ENCODE results near the gene DOC2B.
A peak's percentile ranks its signal among the peaks of the same experiment; 100 is the strongest.
"Not testable (repeated sequence)": the region's sequence is repeated elsewhere in the genome, so short reads cannot be mapped to it uniquely, and the experiment has no call there.

Gene DOC2B

DNA sequence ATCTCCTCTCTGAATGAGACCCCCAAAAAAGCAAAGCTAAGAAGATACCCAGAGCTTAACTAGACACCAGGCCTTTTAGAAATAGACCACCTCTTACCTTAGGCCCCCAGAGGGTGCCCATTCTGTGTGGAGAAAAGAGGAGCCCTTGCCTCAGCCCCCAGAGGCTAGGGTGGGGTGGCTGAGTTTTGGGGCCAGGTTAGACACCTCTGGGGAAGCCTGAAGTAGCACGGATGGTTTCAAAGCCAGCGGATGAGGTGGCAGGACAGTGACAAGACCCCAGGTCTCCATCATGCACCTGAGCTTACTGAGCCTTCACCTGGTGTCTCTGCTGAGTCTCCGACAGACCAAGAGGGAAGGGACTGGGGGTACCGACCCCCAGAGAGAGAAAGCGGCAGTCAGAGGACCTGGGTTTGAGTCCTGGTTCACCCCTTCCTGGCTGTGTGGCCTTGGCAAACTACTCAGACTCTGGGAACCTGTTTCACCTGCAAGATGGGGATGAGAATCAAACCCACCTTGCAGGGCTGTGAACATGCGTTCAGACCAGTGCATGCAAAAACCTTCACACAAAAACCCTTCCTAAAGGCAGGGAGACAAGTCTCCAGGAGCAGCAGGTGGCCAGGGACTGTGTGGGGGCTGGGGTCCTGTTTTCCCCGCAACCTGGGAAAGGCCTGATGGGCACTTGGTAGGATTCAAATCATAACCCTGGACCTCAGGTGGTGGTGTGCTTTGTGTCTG, 36.3 kb downstream of the DOC2B start:
- DNase-seq (ENCODE audit: low spot score): no peak

DNA sequence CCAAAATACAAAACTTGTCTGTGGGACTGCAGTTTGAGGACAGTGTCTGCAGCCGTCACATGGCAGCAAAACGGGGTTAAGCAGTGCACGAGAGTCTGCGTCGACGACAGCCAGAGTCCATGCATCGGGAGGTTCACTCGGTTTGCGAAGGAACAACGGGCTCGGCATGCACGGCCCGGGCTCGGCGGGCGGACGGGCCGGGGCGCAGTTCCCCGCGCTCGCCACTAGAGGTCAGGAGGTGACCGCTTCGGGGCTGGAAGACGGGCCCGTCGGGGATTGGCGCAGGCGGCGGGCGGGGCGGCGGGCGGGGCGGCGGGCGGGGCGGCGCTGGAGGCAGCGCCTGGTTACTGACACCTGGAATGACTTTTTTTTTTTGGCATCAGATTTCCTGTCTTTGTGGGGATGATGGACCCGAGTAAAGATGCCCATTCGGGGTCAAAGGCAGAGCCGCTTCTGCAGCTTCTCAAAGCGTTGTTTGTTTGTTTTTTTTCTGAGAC, 37.6 kb downstream of the DOC2B start:
- DNase-seq (ENCODE audit: low spot score): peak; percentile 84

DNA sequence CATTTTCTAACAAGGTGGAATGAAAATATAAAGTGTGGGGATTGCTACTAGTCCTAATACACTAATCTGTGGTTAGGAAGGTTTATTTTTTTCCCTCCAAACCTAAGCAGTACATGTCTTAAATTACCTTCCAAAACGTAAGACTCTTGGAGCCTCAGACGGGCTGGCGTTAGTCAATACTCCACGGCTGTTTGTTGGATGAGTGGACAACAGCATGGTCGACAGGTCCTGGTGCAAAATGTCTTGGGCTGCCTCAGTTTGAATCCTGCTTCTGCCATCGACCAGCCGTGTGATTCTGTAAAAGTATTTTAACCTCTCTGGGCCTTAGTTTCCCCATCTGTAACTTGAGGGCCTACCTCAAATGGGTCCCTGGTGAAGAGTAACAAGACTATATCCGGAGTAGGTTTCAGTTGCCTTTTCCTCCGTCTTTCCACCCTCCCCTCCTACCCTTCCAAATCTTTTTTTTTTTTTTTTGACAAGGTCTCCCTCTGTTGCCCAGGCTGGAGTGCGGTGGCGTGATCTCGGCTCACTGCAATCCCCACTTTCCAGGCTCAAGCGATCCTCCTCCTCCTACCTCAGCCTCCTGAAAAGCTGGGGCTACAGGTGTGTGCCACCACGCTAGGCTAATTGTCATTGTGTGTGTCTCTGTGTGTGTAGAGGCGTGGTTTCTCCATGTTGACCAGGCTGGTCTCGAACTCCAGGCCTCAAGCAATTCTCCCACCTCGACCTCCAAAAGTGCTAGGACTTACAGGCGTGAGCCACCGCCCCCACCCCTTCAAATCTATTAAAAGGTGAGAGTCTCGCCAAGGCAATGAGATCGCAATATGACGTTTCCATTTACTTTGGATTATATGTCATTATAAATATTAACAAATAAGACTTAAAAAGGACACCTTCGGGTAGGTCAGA, 38.3 kb downstream of the DOC2B start:
- no peak for DNase-seq (ENCODE audit: low spot score)

DNA sequence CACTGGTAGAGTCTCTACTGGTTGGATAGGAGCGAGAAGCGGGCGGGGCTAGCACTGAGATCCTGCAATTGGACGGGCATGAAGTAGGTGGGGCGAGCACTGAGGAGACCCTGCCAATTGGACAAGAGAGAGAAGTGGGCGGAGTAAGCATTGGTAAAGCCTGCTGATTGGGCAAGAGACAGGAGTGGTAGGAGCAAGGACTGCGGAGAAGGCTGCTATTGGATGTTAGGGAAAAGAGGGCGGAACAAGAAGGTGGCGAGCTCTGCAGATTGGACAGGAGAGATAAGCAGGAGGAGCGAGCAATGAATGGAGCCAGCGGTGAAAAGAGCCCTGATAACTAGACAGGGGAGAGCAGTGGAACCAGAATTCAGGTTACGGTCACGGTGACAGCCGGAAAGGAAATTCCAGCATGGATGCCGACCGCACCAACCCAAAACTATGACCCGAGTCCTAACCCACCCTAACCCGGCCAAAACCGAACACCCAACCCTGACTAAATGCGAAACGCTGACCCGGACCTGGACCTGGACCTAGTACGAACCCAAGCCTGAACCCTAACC, 39.3 kb downstream of the DOC2B start:
- DNase-seq (ENCODE audit: low spot score): no peak

DNA sequence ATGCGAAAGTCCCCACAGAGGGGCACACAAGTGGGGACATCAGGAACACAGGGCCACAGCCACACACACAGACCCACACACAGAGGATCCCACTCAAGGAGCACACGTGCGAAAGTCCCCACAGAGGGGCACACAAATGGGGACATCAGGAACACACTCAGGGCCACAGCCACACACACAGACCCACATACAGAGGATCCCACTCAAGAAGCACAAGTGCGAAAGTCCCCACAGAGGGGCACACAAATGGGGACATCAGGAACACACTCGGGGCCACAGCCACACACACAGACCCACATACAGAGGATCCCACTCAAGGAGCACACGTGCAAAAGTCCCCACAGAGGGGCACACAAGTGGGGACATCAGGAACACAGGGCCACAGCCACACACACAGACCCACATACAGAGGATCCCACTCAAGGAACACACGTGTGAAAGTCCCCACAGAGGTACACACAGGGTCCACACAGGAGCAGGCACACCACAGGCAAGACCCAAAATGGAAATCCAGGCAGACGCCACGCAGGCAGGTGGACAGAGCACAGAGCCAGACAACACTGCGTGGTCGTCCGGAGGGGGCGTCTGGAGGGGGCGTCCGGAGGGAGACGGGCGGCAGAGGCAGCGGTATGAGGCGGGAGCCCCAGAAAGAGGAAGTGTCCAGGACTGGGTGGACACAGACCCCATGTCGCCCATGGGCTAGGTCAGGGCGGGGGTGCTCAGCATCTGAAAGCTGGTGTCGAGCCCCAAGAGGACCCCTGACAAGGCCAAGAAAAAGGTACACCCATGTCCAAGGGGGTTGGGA, 41.8 kb downstream of the DOC2B start:
- not testable (repeated sequence) for DNase-seq (ENCODE audit: low spot score)

DNA sequence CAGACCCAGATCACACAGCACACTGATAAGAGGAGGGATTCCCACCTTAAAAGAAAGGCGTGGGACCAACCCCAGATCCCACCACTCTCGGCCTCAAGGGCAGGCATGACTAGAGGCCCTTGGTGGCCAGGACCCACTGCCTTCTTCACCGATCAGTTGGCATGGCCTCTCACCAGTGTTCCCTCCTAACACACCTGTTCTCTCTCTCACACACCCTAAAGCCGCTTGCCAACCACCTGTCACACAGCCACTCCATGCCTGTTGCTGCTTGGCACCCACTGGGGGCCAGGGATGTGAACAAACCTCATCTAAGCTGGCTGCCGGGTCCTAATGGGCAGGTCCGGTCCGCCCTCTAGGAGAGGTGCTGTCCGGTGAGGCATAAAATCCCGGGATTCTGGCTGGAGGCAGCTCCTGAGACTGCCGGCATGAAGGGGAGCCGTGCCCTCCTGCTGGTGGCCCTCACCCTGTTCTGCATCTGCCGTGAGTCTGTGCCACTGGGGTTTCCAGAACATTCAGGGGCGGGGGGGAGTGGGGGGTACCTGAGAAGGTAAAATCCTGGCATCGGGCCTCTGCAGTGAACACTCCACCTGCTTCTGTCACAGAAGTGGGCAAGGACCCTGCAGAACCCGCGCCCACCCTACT, 44.2 kb downstream of the DOC2B start, which contains the start of gene SCGB1C2:
Gene SCGB1C2, plus strand, starts transcription at position 404 of the 642 bp plus-strand sequence. Its CDS starts 22 bp downstream, at position 426.
- DNase-seq (ENCODE audit: low spot score): not testable (repeated sequence)

DNA sequence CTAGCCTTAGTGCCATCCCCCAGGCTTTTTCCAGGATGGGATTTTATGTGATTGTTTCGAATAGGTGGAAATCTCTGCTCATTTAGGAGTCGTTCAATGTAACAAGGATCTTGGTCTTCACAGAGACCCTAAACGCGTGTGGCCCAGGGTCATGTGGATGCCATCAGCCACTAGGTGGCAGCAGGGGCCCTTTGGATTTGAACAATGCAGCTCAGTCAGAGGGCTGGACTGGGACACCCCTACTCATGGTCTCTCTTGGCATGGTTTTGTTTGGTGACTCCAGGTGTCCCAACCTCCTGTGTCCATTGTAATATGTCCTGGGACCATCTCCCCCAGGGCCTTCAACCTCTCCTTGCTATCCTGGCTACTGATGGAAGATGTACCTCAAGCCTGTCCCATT, 44.9 kb downstream of the DOC2B start:
- DNase-seq (ENCODE audit: low spot score): peak; percentile 79

DNA sequence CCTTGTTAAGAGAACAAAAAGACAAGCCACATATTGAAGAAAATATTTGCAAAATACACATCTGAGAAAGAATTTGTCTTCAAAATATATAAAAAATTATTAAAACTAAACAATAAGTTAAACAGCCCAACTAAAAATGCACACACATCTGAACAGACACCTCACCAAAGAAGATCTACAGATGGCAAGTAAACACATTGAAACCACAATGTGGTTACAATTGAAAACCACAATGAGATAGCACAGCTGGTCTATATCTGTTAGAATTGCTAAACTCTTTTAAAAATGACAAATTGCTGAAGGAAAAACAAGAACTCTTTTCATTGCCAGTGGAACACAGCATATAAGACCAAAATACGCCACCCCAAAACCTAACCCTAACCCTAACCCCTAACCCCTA, 45.6 kb downstream of the DOC2B start:
- DNase-seq (ENCODE audit: low spot score): not testable (repeated sequence)

DNA sequence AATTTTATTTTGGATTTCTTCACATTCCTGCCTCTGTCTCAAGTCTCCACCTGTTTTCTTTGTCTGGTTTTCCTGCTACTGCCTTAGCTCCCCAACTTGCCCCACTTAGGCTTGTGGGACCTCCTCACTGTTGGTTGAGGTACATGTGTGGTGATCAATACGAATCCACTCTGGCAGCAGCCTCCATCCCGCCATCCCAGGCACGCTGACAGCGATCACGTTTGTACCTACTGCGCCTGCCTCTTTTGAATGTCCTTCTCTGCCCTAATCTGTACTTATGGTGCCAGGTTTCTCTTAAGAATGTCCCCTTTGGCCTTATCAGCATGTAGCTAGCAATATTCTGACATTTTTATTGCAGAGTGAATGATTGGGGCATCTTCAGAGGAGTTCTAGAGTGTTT, 46.4 kb downstream of the DOC2B start:
- not testable (repeated sequence) for DNase-seq (ENCODE audit: low spot score)

DNA sequence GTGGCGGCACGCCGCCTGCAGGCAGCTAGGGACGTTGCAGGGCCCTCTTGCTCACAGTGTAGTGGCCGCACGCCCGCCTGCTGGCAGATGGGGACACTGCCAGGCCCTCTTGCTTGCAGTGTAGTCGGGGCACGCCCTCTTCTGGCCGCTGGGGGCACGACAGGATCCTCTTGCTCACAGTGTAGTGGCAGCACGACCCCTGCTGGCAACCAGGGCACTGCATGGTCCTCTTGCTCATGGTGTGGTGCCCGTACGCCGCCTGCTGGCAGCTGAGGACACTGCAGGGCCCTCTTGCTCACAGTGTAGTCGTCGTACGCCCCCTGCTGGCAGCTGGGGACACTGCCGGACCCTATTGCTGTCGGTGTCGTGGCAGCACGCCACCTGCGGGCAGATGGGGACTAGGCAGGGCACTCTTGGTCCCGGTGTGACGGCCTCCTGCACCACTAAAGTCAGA, 47.1 kb downstream of the DOC2B start:
- not testable (repeated sequence) for DNase-seq (ENCODE audit: low spot score)

DNA sequence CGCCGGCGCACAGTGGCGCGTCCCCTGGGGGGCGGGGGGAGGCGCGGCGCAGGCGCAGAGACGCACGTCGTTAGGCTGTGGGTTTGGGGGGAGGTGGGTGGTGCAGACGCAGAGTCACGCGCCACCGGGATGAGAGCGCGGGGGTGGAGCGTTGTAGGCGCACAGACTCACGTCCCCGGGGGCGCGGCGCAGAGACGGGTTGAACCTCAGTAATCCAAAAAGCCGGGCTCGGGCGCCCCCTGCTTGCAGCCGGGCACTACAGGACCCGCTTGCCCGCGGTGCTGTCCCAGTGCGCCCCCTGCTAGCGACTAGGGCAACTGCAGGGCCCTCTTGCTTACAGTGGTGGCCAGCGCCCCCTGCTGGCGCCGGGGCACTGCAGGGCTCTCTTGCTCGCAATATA, 47.5 kb downstream of the DOC2B start:
- DNase-seq (ENCODE audit: low spot score): not testable (repeated sequence)

DNA sequence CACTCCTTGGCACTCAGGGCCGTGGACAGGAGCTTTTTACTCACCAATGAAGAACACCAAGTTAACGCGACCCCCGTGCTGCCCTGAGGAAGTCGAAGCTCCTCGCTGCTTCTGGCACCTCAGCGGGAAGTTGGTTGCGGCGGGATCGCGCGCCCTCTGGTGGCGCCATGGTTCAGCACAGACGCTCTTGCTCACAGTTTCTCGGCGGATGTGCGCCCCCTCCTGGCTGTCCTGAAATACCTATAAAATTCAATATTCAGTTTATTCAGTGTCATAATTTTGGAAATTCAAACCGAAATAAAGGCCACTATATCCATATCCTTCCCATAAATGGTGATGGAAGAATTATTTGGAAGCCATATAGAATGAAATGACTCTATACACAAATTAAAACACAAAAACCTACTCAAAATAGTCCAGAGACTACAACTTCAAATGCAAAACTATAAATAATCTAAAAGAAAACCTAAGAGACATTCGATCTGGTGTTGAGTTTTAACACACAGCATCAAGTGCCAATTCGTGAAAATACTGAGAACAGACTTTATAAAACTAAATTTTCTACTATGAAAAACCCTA, 63.0 kb downstream of the DOC2B start:
- DNase-seq (ENCODE audit: low spot score): peak; percentile 66

DNA sequence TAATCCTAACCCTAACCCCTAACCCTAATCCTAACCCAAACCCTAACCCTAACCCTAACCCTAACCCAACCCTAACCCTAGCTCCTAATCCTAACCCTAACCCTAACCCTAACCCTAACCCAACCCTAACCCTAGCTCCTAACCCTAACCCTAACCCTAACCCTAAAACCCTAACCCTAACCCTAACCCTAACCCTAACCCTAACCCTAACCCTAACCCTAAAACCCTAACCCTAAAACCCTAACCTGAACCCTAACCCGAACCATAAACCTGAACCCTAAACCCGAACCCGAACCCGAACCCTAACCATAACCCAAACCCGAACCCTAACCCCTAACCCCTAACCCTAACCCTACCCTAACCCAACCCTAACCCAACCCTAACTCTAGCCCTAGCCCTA, 68.3 kb downstream of the DOC2B start:
- DNase-seq (ENCODE audit: low spot score): not testable (repeated sequence)
